Measurements from ENCODE around the gene COX5B.

The COX5B gene

DNA sequence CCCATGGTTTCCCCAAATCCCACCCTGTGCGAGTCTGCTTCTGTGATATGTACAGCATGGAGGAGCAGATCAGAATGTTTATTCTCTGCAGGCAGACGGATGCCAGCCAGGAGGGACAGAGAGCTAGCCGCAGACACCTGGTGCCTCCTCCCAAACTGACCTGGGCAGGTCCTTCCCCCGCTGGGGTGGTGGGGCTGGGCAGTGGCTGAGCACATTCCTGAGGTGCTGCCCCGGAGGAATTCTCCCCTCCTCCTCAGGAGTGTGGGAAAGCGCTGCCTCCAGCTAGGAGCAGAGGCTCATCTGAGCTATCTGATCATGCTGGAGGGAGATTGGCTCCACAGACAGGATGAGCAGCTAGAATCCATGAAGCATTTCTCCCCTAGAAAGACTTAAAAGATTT, 45.3 kb downstream of the COX5B start:
- TF ChIP-seq ZFX (IDR thresholded peaks at IDR 0.05; ENCODE audit: borderline replicate concordance): no peak
- H3K27ac ChIP-seq: no peak overlapping the region

- TF ChIP-seq, protein P1, sequence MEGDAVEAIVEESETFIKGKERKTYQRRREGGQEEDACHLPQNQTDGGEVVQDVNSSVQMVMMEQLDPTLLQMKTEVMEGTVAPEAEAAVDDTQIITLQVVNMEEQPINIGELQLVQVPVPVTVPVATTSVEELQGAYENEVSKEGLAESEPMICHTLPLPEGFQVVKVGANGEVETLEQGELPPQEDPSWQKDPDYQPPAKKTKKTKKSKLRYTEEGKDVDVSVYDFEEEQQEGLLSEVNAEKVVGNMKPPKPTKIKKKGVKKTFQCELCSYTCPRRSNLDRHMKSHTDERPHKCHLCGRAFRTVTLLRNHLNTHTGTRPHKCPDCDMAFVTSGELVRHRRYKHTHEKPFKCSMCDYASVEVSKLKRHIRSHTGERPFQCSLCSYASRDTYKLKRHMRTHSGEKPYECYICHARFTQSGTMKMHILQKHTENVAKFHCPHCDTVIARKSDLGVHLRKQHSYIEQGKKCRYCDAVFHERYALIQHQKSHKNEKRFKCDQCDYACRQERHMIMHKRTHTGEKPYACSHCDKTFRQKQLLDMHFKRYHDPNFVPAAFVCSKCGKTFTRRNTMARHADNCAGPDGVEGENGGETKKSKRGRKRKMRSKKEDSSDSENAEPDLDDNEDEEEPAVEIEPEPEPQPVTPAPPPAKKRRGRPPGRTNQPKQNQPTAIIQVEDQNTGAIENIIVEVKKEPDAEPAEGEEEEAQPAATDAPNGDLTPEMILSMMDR (IDR thresholded peaks at IDR 0.05): no peak
- no peak for TF ChIP-seq ZFX (IDR thresholded peaks at IDR 0.05; ENCODE audit: borderline replicate concordance)
- no peak overlapping the region for H3K27ac ChIP-seq
Observed at GRCh38 chr2:97693476-97693875, 47.6 kb downstream of the COX5B start.

GRCh38 chr2:97695744-97696143, 49.9 kb downstream of the COX5B start:
- TF ChIP-seq, protein P1 (IDR thresholded peaks at IDR 0.05): no peak
- no peak for TF ChIP-seq ZFX (IDR thresholded peaks at IDR 0.05; ENCODE audit: borderline replicate concordance)
- no peak overlapping the region for H3K27ac ChIP-seq

GRCh38 chr2:97697252-97698235, 51.7 kb downstream of the COX5B start:
- TF ChIP-seq, protein P1 (IDR thresholded peaks at IDR 0.05): peak; percentile 94
- TF ChIP-seq ZFX (IDR thresholded peaks at IDR 0.05; ENCODE audit: borderline replicate concordance): no peak
- H3K27ac ChIP-seq: no peak overlapping the region

All from 22Rv1 (cell line).